Measurements from ENCODE around the gene DAW1. TPM values are rescaled to one million over a fixed set of nuclear protein-coding genes. Genes with fewer than 3 reads are reported as not detected.
A peak's percentile ranks its signal among the peaks of the same experiment; 100 is the strongest.

The DAW1 gene
- total and polyA plus RNA-seq, 10 of the 15 experiments (the other 5 are each of a cell fraction or from before 2014, with no cell fraction given), result 0.04 TPM; not detected in 9

DNA sequence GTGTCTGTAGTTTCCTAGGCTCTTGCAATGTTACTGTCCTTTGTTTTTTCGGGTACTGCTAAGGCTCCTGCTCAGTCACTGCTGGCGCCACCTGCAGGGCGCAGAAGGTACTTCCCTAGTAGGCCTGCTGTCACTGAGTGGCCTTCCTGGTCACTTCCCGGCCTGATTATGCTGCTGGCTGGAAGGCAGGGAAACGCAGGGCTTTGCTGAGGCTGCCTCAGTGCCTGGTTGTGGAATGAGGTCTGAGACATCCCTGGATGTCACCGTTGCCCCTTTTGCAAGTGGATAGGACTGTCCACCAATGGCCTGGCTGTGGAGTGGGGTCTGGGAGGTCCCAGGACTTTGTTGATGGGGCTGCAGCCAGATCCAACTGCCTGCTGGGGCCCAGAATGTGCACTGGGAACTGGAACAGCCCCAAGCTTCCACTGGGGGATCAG is 13.1 kb downstream of the DAW1 start:
- TF ChIP-seq YY1 (IDR thresholded peaks at IDR 0.05; ENCODE audit: low read depth, low read length) (peak; percentile 50; the same call in 1 of the 2 replicates), SMC3 (IDR thresholded peaks at IDR 0.05; ENCODE audit: borderline replicate concordance, low read length) (peak; percentile 78), RAD21 (IDR thresholded peaks at IDR 0.05; ENCODE audit: insufficient read depth, low read depth, low read length) (peak; percentile 67), BRCA1 (IDR thresholded peaks at IDR 0.05; ENCODE audit: low read depth, low read length) (no peak)
- TF ChIP-seq, protein P1, sequence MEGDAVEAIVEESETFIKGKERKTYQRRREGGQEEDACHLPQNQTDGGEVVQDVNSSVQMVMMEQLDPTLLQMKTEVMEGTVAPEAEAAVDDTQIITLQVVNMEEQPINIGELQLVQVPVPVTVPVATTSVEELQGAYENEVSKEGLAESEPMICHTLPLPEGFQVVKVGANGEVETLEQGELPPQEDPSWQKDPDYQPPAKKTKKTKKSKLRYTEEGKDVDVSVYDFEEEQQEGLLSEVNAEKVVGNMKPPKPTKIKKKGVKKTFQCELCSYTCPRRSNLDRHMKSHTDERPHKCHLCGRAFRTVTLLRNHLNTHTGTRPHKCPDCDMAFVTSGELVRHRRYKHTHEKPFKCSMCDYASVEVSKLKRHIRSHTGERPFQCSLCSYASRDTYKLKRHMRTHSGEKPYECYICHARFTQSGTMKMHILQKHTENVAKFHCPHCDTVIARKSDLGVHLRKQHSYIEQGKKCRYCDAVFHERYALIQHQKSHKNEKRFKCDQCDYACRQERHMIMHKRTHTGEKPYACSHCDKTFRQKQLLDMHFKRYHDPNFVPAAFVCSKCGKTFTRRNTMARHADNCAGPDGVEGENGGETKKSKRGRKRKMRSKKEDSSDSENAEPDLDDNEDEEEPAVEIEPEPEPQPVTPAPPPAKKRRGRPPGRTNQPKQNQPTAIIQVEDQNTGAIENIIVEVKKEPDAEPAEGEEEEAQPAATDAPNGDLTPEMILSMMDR (IDR thresholded peaks at IDR 0.05 in 2 of 3, conservative IDR thresholded peaks at IDR 0.05 in 1 of 3; ENCODE audit: control insufficient read depth in 2 of 3, extremely low read depth in 1 of 3, insufficient read depth in 1 of 3, low read depth in 3 of 3, low read length in 3 of 3), result peak; percentile 85 to 96 (median 96)
- Histone ChIP-seq H3K27me3 (replicated peaks in 1 of 2; ENCODE audit: control insufficient read depth in 2 of 2, insufficient read depth in 2 of 2, low read length in 1 of 2) (0 out of 4 replicates have a peak, but pooled peaks cover 0 to 2% of the 10 kb centered on the region in 2 experiments), H3K36me3 (ENCODE audit: control insufficient read depth in 2 of 2, insufficient read depth in 2 of 2, low read length in 1 of 2) (no peaks in the 10 kb centered on the region), H4K20me1 (ENCODE audit: control insufficient read depth, insufficient read depth) (no peaks in the 10 kb centered on the region), H3K9me3 (replicated peaks; ENCODE audit: control insufficient read depth, insufficient read depth, low read length) (no peaks in the 10 kb centered on the region), H2AFZ (ENCODE audit: control insufficient read depth, low read depth, low read length) (peak overlapping the region; percentile 37), H3K27ac (ENCODE audit: control insufficient read depth, insufficient read depth) (no peak overlapping the region), H3K79me2 (ENCODE audit: control insufficient read depth, insufficient read depth, low read length) (no peaks in the 10 kb centered on the region), H3K4me1 (ENCODE audit: control insufficient read depth, insufficient read depth, low read length) (no peaks in the 10 kb centered on the region), H3K9ac (ENCODE audit: control insufficient read depth, insufficient read depth, low read length) (no peak overlapping the region), H3K4me3 (no peak overlapping the region), H3K4me2 (ENCODE audit: control insufficient read depth, insufficient read depth) (no peak overlapping the region)
- no peak for DNase-seq (ENCODE audit: low read depth, low spot score)
- 1% methylated on average over 6 of the region's 6 CpGs for WGBS (ENCODE audit: insufficient coverage, insufficient replicate concordance, low lambda C conversion rate, missing lambda C conversion rate)
- in situ Hi-C loops (cut with MboI) (loop anchor here (5.0 kb wide), 1 partner anchor 222 kb away; no protein-coding TSS in a partner anchor), intact Hi-C loops (cut with micrococcal nuclease; ENCODE audit: unreplicated experiment) (loop anchor here (1.0 to 5.0 kb wide), 3 partner anchors 110 to 752 kb away; no protein-coding TSS in a partner anchor)
- ATAC-seq, result peak; percentile 99
- no peak for FAIRE-seq
- ChIA-PET RAD21 (ENCODE audit: unreplicated experiment) (interaction anchor here (1.9 kb wide), 1 partner anchor 11 kb away, joined by 5 read pairs; no protein-coding TSS in a partner anchor), POLR2A (no interaction called here), SMC1A (ENCODE audit: uncharacterized antibody, unreplicated experiment) (no interaction called here), CTCF (interaction anchor here (2.2 to 8.7 kb wide), 2 partner anchors 23 to 226 kb away, joined by 14 to 65 read pairs; no protein-coding TSS in a partner anchor)
- BruUV-seq (replicated peaks), result no TSS peak

All from GM12878 (cell line).